Skeletal muscle satellite cell (primary cell): ENCODE measurements around the gene C12orf50.
"Not testable (repeated sequence)": the region's sequence is repeated elsewhere in the genome, so short reads cannot be mapped to it uniquely, and the experiment has no call there.

Source experiments
- H3K27me3 ChIP-seq: 2 replicates; pipeline ENCODE4 v1.7.0; 2013; ENCODE audit warnings: low read length; ENCODE audit not compliant: control insufficient read depth, insufficient read depth
- H3K36me3 ChIP-seq: 2 replicates; pipeline ENCODE4 v1.7.0; 2013; ENCODE audit warnings: mild to moderate bottlenecking, control low read depth, low read length; ENCODE audit not compliant: insufficient read depth
- H3K4me1 ChIP-seq: 2 replicates; pipeline ENCODE4 v1.7.0; 2013; ENCODE audit warnings: low read length; ENCODE audit not compliant: control insufficient read depth, insufficient read depth
- H3K4me2 ChIP-seq: 2 replicates; pipeline ENCODE4 v1.7.0; 2013; ENCODE audit warnings: mild to moderate bottlenecking, low read length
- H3K4me3 ChIP-seq: 2 replicates; pipeline ENCODE4 v1.7.0; 2013; ENCODE audit warnings: low read length
- H3K9ac ChIP-seq: 2 replicates; pipeline ENCODE4 v1.7.0; 2013; ENCODE audit warnings: mild to moderate bottlenecking, low read depth, low read length, moderate library complexity
- H3K9me3 ChIP-seq: replicated peaks from 2 replicates; pipeline ENCODE4 v1.7.0; 2013; ENCODE audit warnings: mild to moderate bottlenecking, control low read depth, low read length

C12orf50 gene

GRCh38 chr12:87985069-87985675 lies 44.0 kb downstream of the C12orf50 start:
- Histone ChIP-seq H3K4me1 (peaks cover 15% of the 10 kb centered on the region), H3K27me3 (no peaks in the 10 kb centered on the region), H3K4me2 (no peak overlapping the region), H3K9me3 (no peaks in the 10 kb centered on the region), H3K36me3 (no peaks in the 10 kb centered on the region), H3K4me3 (no peak overlapping the region), H3K9ac (no peak overlapping the region)

- Histone ChIP-seq H3K4me2 (peak overlapping the region; percentile 26), H3K9me3 (no peaks in the 10 kb centered on the region), H3K4me1 (peaks cover 15% of the 10 kb centered on the region), H3K27me3 (no peaks in the 10 kb centered on the region), H3K36me3 (no peaks in the 10 kb centered on the region), H3K4me3 (no peak overlapping the region), H3K9ac (no peak overlapping the region)
Observed at GRCh38 chr12:87982208-87982607, 47.0 kb downstream of the C12orf50 start.

GRCh38 chr12:87981495-87981894 lies 47.7 kb downstream of the C12orf50 start:
- Histone ChIP-seq H3K9ac (no peak overlapping the region), H3K36me3 (no peaks in the 10 kb centered on the region), H3K4me1 (peaks cover 15% of the 10 kb centered on the region), H3K9me3 (no peaks in the 10 kb centered on the region), H3K27me3 (no peaks in the 10 kb centered on the region), H3K4me3 (no peak overlapping the region), H3K4me2 (peak overlapping the region; percentile 12)

- H3K4me2 ChIP-seq, result no peak overlapping the region
- no peaks in the 10 kb centered on the region for H3K9me3 ChIP-seq
- no peaks in the 10 kb centered on the region for H3K36me3 ChIP-seq
- H3K27me3 ChIP-seq, result no peaks in the 10 kb centered on the region
- H3K4me1 ChIP-seq, result no peaks in the 10 kb centered on the region
- H3K4me3 ChIP-seq, result no peak overlapping the region
- no peak overlapping the region for H3K9ac ChIP-seq
Observed at GRCh38 chr12:87975879-87976278, 53.3 kb downstream of the C12orf50 start.

GRCh38 chr12:87967871-87968270 lies 61.3 kb downstream of the C12orf50 start:
- Histone ChIP-seq H3K27me3 (no peaks in the 10 kb centered on the region), H3K9me3 (no peaks in the 10 kb centered on the region), H3K4me1 (no peaks in the 10 kb centered on the region), H3K4me2 (no peak overlapping the region), H3K4me3 (no peak overlapping the region), H3K36me3 (no peaks in the 10 kb centered on the region), H3K9ac (no peak overlapping the region)

- Histone ChIP-seq H3K4me3 (no peak overlapping the region), H3K9me3 (no peaks in the 10 kb centered on the region), H3K4me2 (no peak overlapping the region), H3K36me3 (no peaks in the 10 kb centered on the region), H3K9ac (no peak overlapping the region), H3K4me1 (no peaks in the 10 kb centered on the region), H3K27me3 (no peaks in the 10 kb centered on the region)
Observed at GRCh38 chr12:87960566-87960965, 68.6 kb downstream of the C12orf50 start.

GRCh38 chr12:87954028-87954427 lies 75.2 kb downstream of the C12orf50 start:
- H3K9ac ChIP-seq, H3K9me3 ChIP-seq, H3K27me3 ChIP-seq, H3K36me3 ChIP-seq, H3K4me2 ChIP-seq, H3K4me1 ChIP-seq, H3K4me3 ChIP-seq: not testable (repeated sequence)

- Histone ChIP-seq H3K4me3 (no peak overlapping the region), H3K4me2 (no peak overlapping the region), H3K9ac (no peak overlapping the region), H3K9me3 (no peaks in the 10 kb centered on the region), H3K36me3 (no peaks in the 10 kb centered on the region), H3K27me3 (no peaks in the 10 kb centered on the region), H3K4me1 (no peaks in the 10 kb centered on the region)
Observed at GRCh38 chr12:87953256-87953860, 75.8 kb downstream of the C12orf50 start.

GRCh38 chr12:87952850-87953249 lies 76.4 kb downstream of the C12orf50 start:
- Histone ChIP-seq H3K4me1 (no peaks in the 10 kb centered on the region), H3K4me2 (no peak overlapping the region), H3K9ac (no peak overlapping the region), H3K9me3 (no peaks in the 10 kb centered on the region), H3K36me3 (no peaks in the 10 kb centered on the region), H3K4me3 (no peak overlapping the region), H3K27me3 (no peaks in the 10 kb centered on the region)

GRCh38 chr12:87952223-87952622 lies 77.0 kb downstream of the C12orf50 start:
- Histone ChIP-seq H3K4me1 (no peaks in the 10 kb centered on the region), H3K27me3 (no peaks in the 10 kb centered on the region)

GRCh38 chr12:87943762-87944161 lies 85.4 kb downstream of the C12orf50 start:
- Histone ChIP-seq H3K36me3 (no peaks in the 10 kb centered on the region), H3K4me2 (no peak overlapping the region), H3K9me3 (no peaks in the 10 kb centered on the region), H3K27me3 (no peaks in the 10 kb centered on the region), H3K4me3 (no peak overlapping the region), H3K9ac (no peak overlapping the region), H3K4me1 (no peaks in the 10 kb centered on the region)

More at GRCh38 chr12:87952223-87952622, 77.0 kb downstream of the C12orf50 start:
- Histone ChIP-seq H3K9ac (no peak overlapping the region), H3K4me2 (no peak overlapping the region), H3K4me3 (no peak overlapping the region), H3K9me3 (no peaks in the 10 kb centered on the region), H3K36me3 (no peaks in the 10 kb centered on the region)

GRCh38 chr12:87943023-87943422 lies 86.2 kb downstream of the C12orf50 start:
- H3K36me3 ChIP-seq, result no peaks in the 10 kb centered on the region
- H3K9ac ChIP-seq, result no peak overlapping the region
- H3K4me1 ChIP-seq, result no peaks in the 10 kb centered on the region
- no peaks in the 10 kb centered on the region for H3K27me3 ChIP-seq
- no peak overlapping the region for H3K4me2 ChIP-seq
- no peaks in the 10 kb centered on the region for H3K9me3 ChIP-seq
- no peak overlapping the region for H3K4me3 ChIP-seq
